ENCODE results near the gene HK1. TPM values are rescaled to one million over a fixed set of nuclear protein-coding genes. Genes with fewer than 3 reads are reported as not detected.
"Not testable (repeated sequence)": the region's sequence is repeated elsewhere in the genome, so short reads cannot be mapped to it uniquely, and the experiment has no call there.

HK1 gene
- total and polyA plus RNA-seq, 2 donors (not counting 1 experiment from before 2014, with no cell fraction given): 24.7 to 40.8 TPM

DNA sequence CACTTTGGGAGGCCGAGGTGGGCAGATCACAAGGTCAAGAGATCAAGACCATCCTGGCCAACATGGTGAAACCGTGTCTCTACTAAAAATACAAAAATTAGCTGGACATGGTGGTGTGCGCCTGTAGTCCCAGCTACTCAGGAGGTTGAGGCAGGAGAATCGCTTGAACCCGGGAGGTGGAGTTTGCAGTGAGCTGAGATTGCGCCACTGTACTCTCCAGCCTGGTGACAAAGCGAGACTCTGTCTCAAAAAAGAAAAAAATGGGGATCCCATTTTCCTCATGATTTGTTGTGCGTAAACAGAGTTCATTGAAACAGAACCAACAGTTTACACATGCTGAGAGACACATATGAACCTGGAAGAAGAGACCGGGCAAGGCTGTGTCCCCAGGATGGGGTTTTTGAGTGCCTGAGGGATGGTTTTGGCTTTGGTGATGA is 55.6 kb downstream of the HK1 start:
- Histone ChIP-seq H4K20me1 (ENCODE audit: control insufficient read depth, insufficient read depth, low read length, poor library complexity, severe bottlenecking) (peaks cover 39% of the 10 kb centered on the region), H3K79me2 (ENCODE audit: control insufficient read depth, insufficient read depth, low read length) (peaks cover 97% of the 10 kb centered on the region), H3K4me2 (replicated peaks; ENCODE audit: low read depth, low read length, poor library complexity, severe bottlenecking) (peak overlapping the region; percentile 66), H3K36me3 (replicated peaks in 1 of 2; ENCODE audit: control extremely low read depth in 1 of 2, control insufficient read depth in 1 of 2, extremely low read depth in 1 of 2, insufficient read depth in 2 of 2, low read length in 1 of 2) (peaks cover 0 to 18% of the 10 kb centered on the region in 2 experiments), H3K27ac (ENCODE audit: low read length in 2 of 2) (peak overlapping the region in 1 of 2 donors; percentile 61), H3K4me1 (ENCODE audit: control insufficient read depth in 2 of 2, insufficient read depth in 2 of 2, low read length in 2 of 2) (peaks cover 29 to 35% of the 10 kb centered on the region in 2 donors)
- H3K4me1 Mint-ChIP-seq: peaks cover 45% of the 10 kb centered on the region
- DNase-seq; ATAC-seq (ENCODE audit: low read depth); H2AFZ ChIP-seq (ENCODE audit: insufficient read depth, low read depth, low read length, poor library complexity, severe bottlenecking); CTCF ChIA-PET; intact Hi-C loops (cut with micrococcal nuclease); H3K4me3 Mint-ChIP-seq; H3K27me3 Mint-ChIP-seq; H3K27ac Mint-ChIP-seq; H3K4me3 ChIP-seq (ENCODE audit: control extremely low read depth in 1 of 5, extremely low read depth in 1 of 5, insufficient read depth in 1 of 5, low read depth in 2 of 5, low read length in 4 of 5); H3K9ac ChIP-seq (ENCODE audit: low read length); POLR2A ChIA-PET; H3K27me3 ChIP-seq (replicated peaks in 1 of 4; ENCODE audit: control extremely low read depth in 1 of 4, control insufficient read depth in 3 of 4, insufficient read depth in 4 of 4, low read length in 3 of 4); H3K9me3 Mint-ChIP-seq (ENCODE audit: insufficient read depth); H3K9me3 ChIP-seq (ENCODE audit: control extremely low read depth in 1 of 3, control insufficient read depth in 2 of 3, insufficient read depth in 1 of 3, low read length in 2 of 3): not testable (repeated sequence)
- WGBS (ENCODE audit: insufficient coverage): 98% methylated on average over 6 of the region's 9 CpGs

GRCh38 chr10:69334302-69335062 is 56.2 kb downstream of the HK1 start:
- no peaks in the 10 kb centered on the region for H3K27me3 Mint-ChIP-seq
- H3K27ac Mint-ChIP-seq: peak overlapping the region; percentile 84
- TF ChIP-seq EZH2 (IDR thresholded peaks at IDR 0.05; ENCODE audit: borderline replicate concordance, insufficient read depth, low read depth, low read length, poor library complexity, severe bottlenecking): no peak
- TF ChIP-seq CTCF (IDR thresholded peaks at IDR 0.05): no peak
- H3K9me3 ChIP-seq (ENCODE audit: control extremely low read depth in 1 of 3, control insufficient read depth in 2 of 3, insufficient read depth in 1 of 3, low read length in 2 of 3): no peaks in the 10 kb centered on the region
- WGBS (ENCODE audit: insufficient coverage): 82% methylated on average over 19 of the region's 19 CpGs
- no peaks in the 10 kb centered on the region for H3K27me3 ChIP-seq (replicated peaks in 1 of 4; ENCODE audit: control extremely low read depth in 1 of 4, control insufficient read depth in 3 of 4, insufficient read depth in 4 of 4, low read length in 3 of 4)
- peak overlapping the region in 2 of 5 experiments; percentile 31 to 44 for H3K4me3 ChIP-seq (ENCODE audit: control extremely low read depth in 1 of 5, extremely low read depth in 1 of 5, insufficient read depth in 1 of 5, low read depth in 2 of 5, low read length in 4 of 5)
- peak overlapping the region; percentile 32 for H2AFZ ChIP-seq (ENCODE audit: insufficient read depth, low read depth, low read length, poor library complexity, severe bottlenecking)
- H4K20me1 ChIP-seq (ENCODE audit: control insufficient read depth, insufficient read depth, low read length, poor library complexity, severe bottlenecking): peaks cover 39% of the 10 kb centered on the region
- ATAC-seq (ENCODE audit: low read depth) (no peak), DNase-seq (no peak)
- CTCF ChIA-PET: interaction anchor here (0.8 kb wide), 1 partner anchor 10 kb away, joined by 3 read pairs; no protein-coding TSS in a partner anchor
- peak overlapping the region in 1 of 2 donors; percentile 61 for H3K27ac ChIP-seq (ENCODE audit: low read length in 2 of 2)
- peak overlapping the region; percentile 38 for H3K9ac ChIP-seq (ENCODE audit: low read length)
- H3K4me1 Mint-ChIP-seq: peaks cover 42% of the 10 kb centered on the region
- H3K9me3 Mint-ChIP-seq (ENCODE audit: insufficient read depth): no peaks in the 10 kb centered on the region
- H3K36me3 ChIP-seq (replicated peaks in 1 of 2; ENCODE audit: control extremely low read depth in 1 of 2, control insufficient read depth in 1 of 2, extremely low read depth in 1 of 2, insufficient read depth in 2 of 2, low read length in 1 of 2): peaks cover 0 to 18% of the 10 kb centered on the region in 2 experiments
- POLR2A ChIA-PET: interaction anchor here (0.6 kb wide), 1 partner anchor 59 kb away, joined by 7 read pairs; no protein-coding TSS in a partner anchor
- H3K4me2 ChIP-seq (replicated peaks; ENCODE audit: low read depth, low read length, poor library complexity, severe bottlenecking): peak overlapping the region; percentile 66
- H3K4me1 ChIP-seq (ENCODE audit: control insufficient read depth in 2 of 2, insufficient read depth in 2 of 2, low read length in 2 of 2): peaks cover 28 to 40% of the 10 kb centered on the region in 2 donors
- H3K4me3 Mint-ChIP-seq: peak overlapping the region; percentile 77
- intact Hi-C loops (cut with micrococcal nuclease): no loop called here
- H3K79me2 ChIP-seq (ENCODE audit: control insufficient read depth, insufficient read depth, low read length): peaks cover 97% of the 10 kb centered on the region
